SK-N-SH treated with all-trans-retinoic acid at 6 μM for 48 hours (cell line): ENCODE results near the gene TICAM1.

ENCODE experiments used
- ATAC-seq: fragments of 200-7000 bp; cut with Tn5 transposase; 3 replicates; pipeline ENCODE4 v1.9.1; 2020; ENCODE audit warnings: mild to moderate bottlenecking, moderate library complexity
- ARNTL ChIP-seq: fragments of 450-650 bp; formaldehyde crosslinking; IDR thresholded peaks from 2 replicates; pipeline ENCODE4 v1.5.0; 2020; ENCODE audit warnings: low read depth, mild to moderate bottlenecking, moderate library complexity, borderline replicate concordance
- BACH2 ChIP-seq: fragments of 250-450 bp; sonication (Bioruptor Pico); IDR thresholded peaks from 2 replicates; pipeline ENCODE4 v1.9.0; 2021; ENCODE audit warnings: mild to moderate bottlenecking, borderline replicate concordance
- CSDC2 ChIP-seq: fragments of 250-450 bp; sonication (Bioruptor Pico); IDR thresholded peaks from 2 replicates; pipeline ENCODE4 v1.5.0; 2020; ENCODE audit warnings: mild to moderate bottlenecking, moderate library complexity
- ESRRG ChIP-seq: fragments of 250-450 bp; sonication (Bioruptor Pico); IDR thresholded peaks from 2 replicates; pipeline ENCODE4 v1.6.1; 2021; ENCODE audit warnings: mild to moderate bottlenecking
- GLIS3 ChIP-seq: fragments of 250-450 bp; sonication (Bioruptor Pico); IDR thresholded peaks from 2 replicates; pipeline ENCODE4 v1.5.0; 2020; ENCODE audit warnings: mild to moderate bottlenecking, moderate library complexity
- PPARA ChIP-seq: fragments of 250-450 bp; sonication (Bioruptor Pico); IDR thresholded peaks from 2 replicates; pipeline ENCODE4 v1.5.0; 2020; ENCODE audit warnings: mild to moderate bottlenecking, borderline replicate concordance
- RARB ChIP-seq: fragments of 250-450 bp; sonication (Bioruptor Pico); IDR thresholded peaks from 2 replicates; pipeline ENCODE4 v1.8.0; 2021; ENCODE audit warnings: mild to moderate bottlenecking, moderate library complexity
- SNAI2 ChIP-seq: fragments of 250-450 bp; sonication (Bioruptor Pico); IDR thresholded peaks from 2 replicates; pipeline ENCODE4 v1.5.0; 2020; ENCODE audit warnings: mild to moderate bottlenecking, moderate library complexity
- TOX ChIP-seq: fragments of 250-450 bp; sonication (Bioruptor Pico); IDR thresholded peaks from 2 replicates; pipeline ENCODE4 v1.8.0; 2021; ENCODE audit warnings: mild to moderate bottlenecking, moderate library complexity, borderline replicate concordance
- ZC3H10 ChIP-seq: fragments of 250-450 bp; sonication (Bioruptor Pico); IDR thresholded peaks from 2 replicates; pipeline ENCODE4 v1.5.1; 2021; ENCODE audit warnings: mild to moderate bottlenecking, moderate library complexity
- ZFP3 ChIP-seq: fragments of 250-450 bp; sonication (Bioruptor Pico); IDR thresholded peaks from 2 replicates; pipeline ENCODE4 v1.5.0; 2020; ENCODE audit warnings: mild to moderate bottlenecking, moderate library complexity
- ZFP30 ChIP-seq: fragments of 450-650 bp; formaldehyde crosslinking; IDR thresholded peaks from 2 replicates; pipeline ENCODE4 v1.5.0; 2022; ENCODE audit warnings: mild to moderate bottlenecking, moderate library complexity
- ZNF565 ChIP-seq: fragments of 450-650 bp; formaldehyde crosslinking; conservative IDR thresholded peaks from 2 replicates; pipeline ENCODE4 v1.5.0; 2020; ENCODE audit warnings: low read depth, mild to moderate bottlenecking, moderate library complexity
- ZNF70 ChIP-seq: fragments of 450-650 bp; formaldehyde crosslinking; IDR thresholded peaks from 2 replicates; pipeline ENCODE4 v1.5.0; 2020; ENCODE audit warnings: mild to moderate bottlenecking, moderate library complexity
- ZNF8 ChIP-seq: fragments of 450-650 bp; formaldehyde crosslinking; IDR thresholded peaks from 2 replicates; pipeline ENCODE4 v1.5.0; 2020; ENCODE audit warnings: mild to moderate bottlenecking, moderate library complexity
- TF ChIP-seq, protein P1 (sequence below): fragments of 250-450 bp; sonication (Bioruptor Pico); IDR thresholded peaks from 2 replicates; pipeline ENCODE4 v1.8.0; 2021; ENCODE audit warnings: low read depth, mild to moderate bottlenecking, moderate library complexity, borderline replicate concordance
- TF ChIP-seq, protein P2 (sequence below): fragments of 250-450 bp; sonication (Bioruptor Pico); IDR thresholded peaks from 2 replicates; pipeline ENCODE4 v1.5.0; 2020; ENCODE audit warnings: mild to moderate bottlenecking, moderate library complexity
- TF ChIP-seq, protein P3 (sequence below): fragments of 250-450 bp; sonication (Bioruptor Pico); IDR thresholded peaks from 2 replicates; pipeline ENCODE4 v1.5.1; 2021; ENCODE audit warnings: mild to moderate bottlenecking, moderate library complexity

Gene TICAM1

DNA sequence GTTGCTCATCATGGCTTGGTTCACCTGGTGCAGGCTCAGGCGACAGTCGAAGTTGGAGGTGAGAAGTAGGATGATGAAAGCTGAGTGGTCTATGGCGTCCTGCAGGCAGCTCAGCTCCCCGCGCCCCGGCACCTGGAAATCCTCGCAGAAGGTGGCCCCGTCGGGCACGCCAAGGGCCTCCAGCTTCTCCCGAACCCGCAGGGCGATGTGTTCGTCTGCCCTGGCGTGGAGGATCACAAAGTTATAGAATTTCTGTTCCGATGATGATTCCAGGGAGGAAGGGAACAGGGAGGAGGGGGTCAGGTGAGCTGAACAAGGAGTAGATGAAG, 14.6 kb downstream of the TICAM1 start (continued):
- TF ChIP-seq, protein P1, sequence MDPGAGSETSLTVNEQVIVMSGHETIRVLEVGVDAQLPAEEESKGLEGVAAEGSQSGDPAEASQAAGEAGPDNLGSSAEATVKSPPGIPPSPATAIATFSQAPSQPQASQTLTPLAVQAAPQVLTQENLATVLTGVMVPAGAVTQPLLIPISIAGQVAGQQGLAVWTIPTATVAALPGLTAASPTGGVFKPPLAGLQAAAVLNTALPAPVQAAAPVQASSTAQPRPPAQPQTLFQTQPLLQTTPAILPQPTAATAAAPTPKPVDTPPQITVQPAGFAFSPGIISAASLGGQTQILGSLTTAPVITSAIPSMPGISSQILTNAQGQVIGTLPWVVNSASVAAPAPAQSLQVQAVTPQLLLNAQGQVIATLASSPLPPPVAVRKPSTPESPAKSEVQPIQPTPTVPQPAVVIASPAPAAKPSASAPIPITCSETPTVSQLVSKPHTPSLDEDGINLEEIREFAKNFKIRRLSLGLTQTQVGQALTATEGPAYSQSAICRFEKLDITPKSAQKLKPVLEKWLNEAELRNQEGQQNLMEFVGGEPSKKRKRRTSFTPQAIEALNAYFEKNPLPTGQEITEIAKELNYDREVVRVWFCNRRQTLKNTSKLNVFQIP (CRISPR knock-in tag): no peak
- TF ChIP-seq PPARA (CRISPR knock-in tag) (no peak), RARB (CRISPR knock-in tag) (no peak), BACH2 (CRISPR knock-in tag) (no peak), ZNF70 (no peak), SNAI2 (no peak)
- TF ChIP-seq, protein P2, sequence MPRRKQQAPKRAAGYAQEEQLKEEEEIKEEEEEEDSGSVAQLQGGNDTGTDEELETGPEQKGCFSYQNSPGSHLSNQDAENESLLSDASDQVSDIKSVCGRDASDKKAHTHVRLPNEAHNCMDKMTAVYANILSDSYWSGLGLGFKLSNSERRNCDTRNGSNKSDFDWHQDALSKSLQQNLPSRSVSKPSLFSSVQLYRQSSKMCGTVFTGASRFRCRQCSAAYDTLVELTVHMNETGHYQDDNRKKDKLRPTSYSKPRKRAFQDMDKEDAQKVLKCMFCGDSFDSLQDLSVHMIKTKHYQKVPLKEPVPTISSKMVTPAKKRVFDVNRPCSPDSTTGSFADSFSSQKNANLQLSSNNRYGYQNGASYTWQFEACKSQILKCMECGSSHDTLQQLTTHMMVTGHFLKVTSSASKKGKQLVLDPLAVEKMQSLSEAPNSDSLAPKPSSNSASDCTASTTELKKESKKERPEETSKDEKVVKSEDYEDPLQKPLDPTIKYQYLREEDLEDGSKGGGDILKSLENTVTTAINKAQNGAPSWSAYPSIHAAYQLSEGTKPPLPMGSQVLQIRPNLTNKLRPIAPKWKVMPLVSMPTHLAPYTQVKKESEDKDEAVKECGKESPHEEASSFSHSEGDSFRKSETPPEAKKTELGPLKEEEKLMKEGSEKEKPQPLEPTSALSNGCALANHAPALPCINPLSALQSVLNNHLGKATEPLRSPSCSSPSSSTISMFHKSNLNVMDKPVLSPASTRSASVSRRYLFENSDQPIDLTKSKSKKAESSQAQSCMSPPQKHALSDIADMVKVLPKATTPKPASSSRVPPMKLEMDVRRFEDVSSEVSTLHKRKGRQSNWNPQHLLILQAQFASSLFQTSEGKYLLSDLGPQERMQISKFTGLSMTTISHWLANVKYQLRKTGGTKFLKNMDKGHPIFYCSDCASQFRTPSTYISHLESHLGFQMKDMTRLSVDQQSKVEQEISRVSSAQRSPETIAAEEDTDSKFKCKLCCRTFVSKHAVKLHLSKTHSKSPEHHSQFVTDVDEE (CRISPR knock-in tag): no peak

DNA sequence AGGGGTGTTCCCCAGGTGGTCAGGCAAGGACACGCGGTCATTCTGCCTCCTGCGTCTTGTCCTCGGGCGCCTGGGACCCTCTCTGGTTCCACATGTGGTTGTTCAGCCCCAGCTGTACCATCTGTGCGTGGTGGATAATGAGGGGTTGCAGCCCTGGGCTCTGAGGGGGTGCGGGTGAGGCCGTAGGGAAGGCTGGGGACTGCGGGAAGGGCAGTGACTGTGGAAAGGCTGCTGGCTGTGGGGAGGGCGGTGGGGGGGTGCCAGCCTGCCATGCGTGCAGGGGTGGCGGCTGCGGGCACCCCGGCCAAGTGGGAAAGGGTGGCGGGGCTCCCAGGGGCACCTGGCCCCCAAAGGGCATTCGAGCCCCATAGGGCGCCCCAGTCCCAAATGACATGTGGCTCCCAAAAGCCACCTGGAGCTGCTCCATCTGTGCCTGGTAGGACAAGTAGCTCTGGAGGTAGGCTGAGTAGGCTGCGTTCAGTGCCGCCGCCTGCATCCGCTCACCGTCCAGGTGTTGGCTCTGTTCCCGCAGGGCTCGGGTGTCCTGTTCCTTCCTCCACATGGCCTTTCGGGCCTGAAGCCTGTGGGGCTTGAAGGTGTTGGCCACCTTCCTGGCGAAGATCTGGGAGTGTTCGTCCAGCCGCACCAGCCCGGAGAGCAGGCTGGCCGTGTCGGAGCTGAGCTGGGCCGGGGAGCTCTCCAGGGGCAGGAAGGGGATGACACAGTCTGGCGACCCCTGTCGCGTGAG, 15.1 kb downstream of the TICAM1 start:
- TF ChIP-seq, protein P3, sequence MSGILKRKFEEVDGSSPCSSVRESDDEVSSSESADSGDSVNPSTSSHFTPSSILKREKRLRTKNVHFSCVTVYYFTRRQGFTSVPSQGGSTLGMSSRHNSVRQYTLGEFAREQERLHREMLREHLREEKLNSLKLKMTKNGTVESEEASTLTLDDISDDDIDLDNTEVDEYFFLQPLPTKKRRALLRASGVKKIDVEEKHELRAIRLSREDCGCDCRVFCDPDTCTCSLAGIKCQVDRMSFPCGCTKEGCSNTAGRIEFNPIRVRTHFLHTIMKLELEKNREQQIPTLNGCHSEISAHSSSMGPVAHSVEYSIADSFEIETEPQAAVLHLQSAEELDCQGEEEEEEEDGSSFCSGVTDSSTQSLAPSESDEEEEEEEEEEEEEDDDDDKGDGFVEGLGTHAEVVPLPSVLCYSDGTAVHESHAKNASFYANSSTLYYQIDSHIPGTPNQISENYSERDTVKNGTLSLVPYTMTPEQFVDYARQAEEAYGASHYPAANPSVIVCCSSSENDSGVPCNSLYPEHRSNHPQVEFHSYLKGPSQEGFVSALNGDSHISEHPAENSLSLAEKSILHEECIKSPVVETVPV (CRISPR knock-in tag): no peak
- no peak for TF ChIP-seq ZNF565 (CRISPR knock-in tag)
- no peak for TF ChIP-seq ZNF8
- TF ChIP-seq TOX (CRISPR knock-in tag): no peak
- no peak for TF ChIP-seq ZC3H10
- TF ChIP-seq, protein P2 (CRISPR knock-in tag): no peak
- no peak for TF ChIP-seq ZFP30 (CRISPR knock-in tag)
- TF ChIP-seq ARNTL: no peak
- TF ChIP-seq PPARA (CRISPR knock-in tag): no peak
- no peak for TF ChIP-seq ESRRG
- no peak for TF ChIP-seq CSDC2 (CRISPR knock-in tag)
- no peak for TF ChIP-seq GLIS3 (CRISPR knock-in tag)
- no peak for ATAC-seq

DNA sequence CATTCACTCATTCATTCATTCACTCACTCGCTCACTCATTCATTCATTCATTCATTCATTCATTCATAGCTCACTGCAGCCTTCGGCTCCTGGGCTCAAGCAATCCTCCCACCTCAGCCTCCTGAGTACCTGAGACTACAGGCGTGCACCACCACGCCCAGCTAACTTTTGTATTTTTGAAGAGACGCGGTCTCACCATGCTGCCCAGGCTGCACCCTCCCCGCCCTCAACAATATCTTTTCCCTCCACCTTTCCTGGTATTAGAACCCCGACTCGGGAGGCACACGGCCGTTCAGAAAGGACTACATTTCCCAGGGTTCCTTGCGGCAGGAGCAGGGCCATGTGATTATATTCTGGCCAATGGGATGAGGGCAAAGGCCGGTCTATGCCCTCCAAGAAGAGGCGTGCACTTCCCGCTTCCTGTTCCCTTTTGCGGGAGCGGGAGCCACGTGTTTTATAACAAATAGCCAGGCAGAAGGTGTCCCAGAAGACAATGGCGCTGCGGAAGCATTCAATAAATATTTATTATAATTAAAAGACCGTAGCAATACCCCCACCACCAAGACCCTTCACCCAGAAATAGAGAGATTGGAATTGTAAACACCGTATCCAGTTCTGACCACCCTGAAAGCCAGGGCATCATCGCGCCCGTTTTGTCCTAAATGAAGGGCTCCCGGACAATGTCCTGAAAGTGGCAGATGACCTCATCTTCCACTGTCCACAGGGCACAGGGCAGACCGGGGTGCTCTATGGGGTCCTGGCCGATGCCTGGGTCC, 15.9 kb downstream of the TICAM1 start:
- ATAC-seq: peak; percentile 83
- TF ChIP-seq ZNF565 (CRISPR knock-in tag) (no peak), ARNTL (no peak), SNAI2 (no peak), ZFP3 (CRISPR knock-in tag) (no peak), RARB (CRISPR knock-in tag) (0 out of 2 replicates have a peak, but pooled peaks have one; percentile 7), ZNF70 (no peak), TOX (CRISPR knock-in tag) (no peak)
- TF ChIP-seq, all 23 proteins: peak for 1
